MCF 10A (cell line): Measurements from ENCODE around the gene G6PD. TPM values are rescaled to one million over a fixed set of nuclear protein-coding genes. Genes with fewer than 3 reads are reported as not detected.
A peak's percentile ranks its signal among the peaks of the same experiment; 100 is the strongest.

Experiments used
- BruUV-seq: library from RNA; stranded (reverse); fragments of 400-500 nt; replicated peaks from 2 replicates; lab custom pipeline; 2021; lab: Mats Ljungman, UMichigan
- CTCF ChIA-PET: fragments of 300-600 bp; sonication (Branson Sonifier 250); formaldehyde crosslinking; extraction: SDS; loops from one replicate; lab custom pipeline; 2021; ENCODE audit warnings: antibody characterized with exemption, inconsistent platforms; lab: Yijun Ruan, JAX
- POLR2A ChIA-PET: fragments of 300-600, 350-650 bp; sonication (Branson Sonifier 250); formaldehyde crosslinking; extraction: SDS; loops from one replicate; lab custom pipeline; 2020; ENCODE audit warnings: antibody characterized with exemption, inconsistent platforms; lab: Yijun Ruan, JAX
- DNase-seq: peaks from one replicate; pipeline ENCODE4 v3.0.0-alpha.2; 2018; ENCODE audit not compliant: unreplicated experiment
- H3K27ac Mint-ChIP-seq: one replicate; pipeline ENCODE4 v1.8.0; 2022; ENCODE audit warnings: mild to moderate bottlenecking, low read depth, mixed read lengths; ENCODE audit not compliant: unreplicated experiment
- H3K27me3 Mint-ChIP-seq: one replicate; pipeline ENCODE4 v1.8.0; 2022; ENCODE audit warnings: mixed read lengths; ENCODE audit not compliant: insufficient read depth, unreplicated experiment
- H3K36me3 Mint-ChIP-seq: one replicate; pipeline ENCODE4 v1.8.0; 2022; ENCODE audit warnings: mild to moderate bottlenecking, moderate library complexity, mixed read lengths; ENCODE audit not compliant: insufficient read depth, unreplicated experiment
- H3K4me1 Mint-ChIP-seq: one replicate; pipeline ENCODE4 v1.8.0; 2022; ENCODE audit warnings: mixed read lengths; ENCODE audit not compliant: insufficient read depth, unreplicated experiment
- H3K4me3 Mint-ChIP-seq: one replicate; pipeline ENCODE4 v1.8.0; 2022; ENCODE audit warnings: mild to moderate bottlenecking, moderate library complexity, mixed read lengths; ENCODE audit not compliant: unreplicated experiment
- H3K9me3 Mint-ChIP-seq: one replicate; pipeline ENCODE4 v1.8.0; 2022; ENCODE audit warnings: mixed read lengths; ENCODE audit not compliant: unreplicated experiment
- intact Hi-C: fragments of 100-400 bp; cut with micrococcal nuclease; formaldehyde crosslinking; loops from 2 replicates; pipeline ENCODE4 v1.14.1; 2022
- total RNA-seq: library from RNA; stranded (reverse); gene quantifications from 2 replicates; pipeline ENCODE4 v1.2.3, GENCODE V29; 2022
- TF ChIP-seq, protein P1 (sequence below): fragments of 200-600 bp; IDR thresholded peaks from one replicate; pipeline ENCODE4 v1.8.0; 2022; ENCODE audit warnings: antibody characterized with exemption, mild to moderate bottlenecking; ENCODE audit not compliant: unreplicated experiment

Gene G6PD
- total RNA-seq, 1 experiment from 2014 or later = 49.5 TPM

DNA sequence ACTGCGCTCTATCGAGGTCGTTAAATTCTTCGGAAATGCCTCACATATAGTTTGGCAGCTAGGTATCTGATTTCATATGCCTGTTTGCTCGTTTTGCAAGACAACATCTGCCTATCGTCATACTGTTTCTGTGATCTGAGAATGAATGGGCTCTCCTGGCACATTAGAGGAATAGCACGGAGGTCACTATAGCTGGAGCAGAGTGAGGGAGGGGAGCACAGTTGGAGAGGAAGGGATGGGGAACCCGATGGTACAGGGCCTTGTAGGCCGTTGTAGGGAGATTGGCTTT is 1.3 kb upstream of the G6PD start:
- TF ChIP-seq, protein P1, sequence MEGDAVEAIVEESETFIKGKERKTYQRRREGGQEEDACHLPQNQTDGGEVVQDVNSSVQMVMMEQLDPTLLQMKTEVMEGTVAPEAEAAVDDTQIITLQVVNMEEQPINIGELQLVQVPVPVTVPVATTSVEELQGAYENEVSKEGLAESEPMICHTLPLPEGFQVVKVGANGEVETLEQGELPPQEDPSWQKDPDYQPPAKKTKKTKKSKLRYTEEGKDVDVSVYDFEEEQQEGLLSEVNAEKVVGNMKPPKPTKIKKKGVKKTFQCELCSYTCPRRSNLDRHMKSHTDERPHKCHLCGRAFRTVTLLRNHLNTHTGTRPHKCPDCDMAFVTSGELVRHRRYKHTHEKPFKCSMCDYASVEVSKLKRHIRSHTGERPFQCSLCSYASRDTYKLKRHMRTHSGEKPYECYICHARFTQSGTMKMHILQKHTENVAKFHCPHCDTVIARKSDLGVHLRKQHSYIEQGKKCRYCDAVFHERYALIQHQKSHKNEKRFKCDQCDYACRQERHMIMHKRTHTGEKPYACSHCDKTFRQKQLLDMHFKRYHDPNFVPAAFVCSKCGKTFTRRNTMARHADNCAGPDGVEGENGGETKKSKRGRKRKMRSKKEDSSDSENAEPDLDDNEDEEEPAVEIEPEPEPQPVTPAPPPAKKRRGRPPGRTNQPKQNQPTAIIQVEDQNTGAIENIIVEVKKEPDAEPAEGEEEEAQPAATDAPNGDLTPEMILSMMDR = no peak

DNA sequence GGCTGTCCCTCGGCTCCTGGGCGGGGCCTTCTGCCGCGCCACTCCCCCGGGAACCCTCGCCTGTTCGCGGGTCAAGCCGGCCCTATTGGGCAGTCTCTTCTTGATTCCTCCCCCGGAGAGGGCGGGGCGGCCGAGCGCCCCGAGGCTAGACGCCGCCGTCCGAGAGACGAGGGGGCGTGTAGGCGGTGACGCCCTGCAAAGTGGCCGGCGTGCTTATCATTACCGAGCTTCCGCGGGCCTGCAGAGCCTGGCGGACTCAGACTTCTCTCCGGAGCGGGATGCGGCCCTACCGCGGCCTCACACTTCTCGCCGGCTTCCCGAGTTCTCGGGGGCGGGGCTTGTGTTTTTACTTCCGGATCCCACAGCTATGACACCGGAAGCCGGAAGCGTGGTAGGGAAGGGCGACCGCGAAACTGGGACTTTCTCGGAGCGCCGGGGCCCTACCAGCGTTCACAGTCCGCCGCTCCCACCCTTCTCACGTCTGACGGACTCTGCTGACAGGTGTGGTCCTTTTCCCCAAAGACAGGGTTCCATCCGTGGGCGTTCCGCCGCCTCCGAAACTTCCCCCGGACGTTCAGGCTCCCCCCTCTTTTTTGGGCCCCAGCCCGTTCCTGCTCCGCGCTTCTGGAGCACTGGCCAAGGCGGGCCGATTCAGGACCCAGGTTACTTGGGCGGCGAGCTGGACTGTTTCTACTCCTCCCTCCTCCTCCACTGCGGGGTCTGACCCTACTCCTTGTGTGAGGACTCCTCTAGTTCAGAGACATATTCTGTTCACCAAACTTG is 790 bp upstream of the G6PD start, which contains the start of gene IKBKG:
Gene IKBKG, plus strand, starts transcription at position 376 of the 783 bp plus-strand sequence. CDS start 4,383 bp downstream, outside the sequence.
- Mint-ChIP-seq H3K4me1 (peaks cover 20% of the 10 kb centered on the region), H3K27ac (peak within 1 kb of the TSS; percentile 88), H3K4me3 (peak within 1 kb of the TSS; percentile 72), H3K27me3 (peaks cover 28% of the 10 kb centered on the region), H3K9me3 (no peaks in the 10 kb centered on the region), H3K36me3 (peaks cover 4% of the 10 kb centered on the region)
- POLR2A ChIA-PET = interaction anchor here (0.6 to 1.5 kb wide), 8 partner anchors 18 to 576 kb away, joined by 3 to 6 read pairs (median 4); partner anchors contain the start of genes HCFC1 and RPL10
- DNase-seq = peak; percentile 87
- intact Hi-C loops = no loop called here
- BruUV-seq = TSS peak; percentile 51
- CTCF ChIA-PET = interaction anchor here (0.6 to 1.1 kb wide), 2 partner anchors 174 to 816 kb away, joined by 3 to 6 read pairs; no protein-coding TSS in a partner anchor
- TF ChIP-seq, protein P1 = no peak

More for the DNA sequence above, 1.3 kb upstream of the G6PD start:
- ChIA-PET CTCF (interaction anchor here (0.6 to 1.1 kb wide), 3 partner anchors 174 to 1041 kb away, joined by 3 to 6 read pairs (median 3); no protein-coding TSS in a partner anchor), POLR2A (interaction anchor here (0.6 to 1.5 kb wide), 5 partner anchors 20 to 150 kb away, joined by 3 to 4 read pairs (median 3); partner anchors contain the start of gene RPL10)
- no TSS peak for BruUV-seq
- Mint-ChIP-seq H3K27ac (peak overlapping the region; percentile 88), H3K9me3 (no peaks in the 10 kb centered on the region), H3K27me3 (peaks cover 29% of the 10 kb centered on the region), H3K36me3 (peaks cover under 1% of the 10 kb centered on the region), H3K4me1 (peaks cover 14% of the 10 kb centered on the region), H3K4me3 (peak overlapping the region; percentile 72)
- no peak for DNase-seq
- intact Hi-C loops = no loop called here

DNA sequence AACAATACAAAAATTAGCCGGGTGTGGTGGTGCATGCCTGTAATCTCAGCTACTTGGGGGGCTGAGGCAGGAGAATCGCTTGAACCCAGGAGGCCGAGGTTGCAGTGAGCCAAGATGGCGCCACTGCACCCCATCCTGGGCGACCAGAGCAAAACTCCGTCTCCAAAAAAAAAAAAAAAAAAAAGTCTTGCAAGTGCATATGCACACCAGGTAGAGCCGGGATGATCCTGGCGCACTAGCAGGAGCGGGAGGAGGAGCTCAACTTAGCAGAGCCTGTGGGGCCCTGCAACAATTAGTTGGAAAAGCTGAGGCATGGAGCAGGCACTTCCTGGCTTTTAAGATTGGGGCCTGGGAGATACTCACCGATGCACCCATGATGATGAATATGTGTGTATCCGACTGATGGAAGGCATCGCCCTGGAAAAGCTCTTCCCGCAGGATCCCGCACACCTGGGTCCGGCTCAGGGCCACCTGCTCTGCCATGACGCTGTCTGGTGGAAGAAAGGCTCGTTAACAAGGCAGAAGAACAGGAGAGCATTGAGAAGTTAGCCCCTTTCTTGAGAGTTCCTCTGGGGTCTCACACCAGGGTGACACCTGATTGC is 872 bp downstream of the G6PD start:
- TF ChIP-seq, protein P1 = no peak
- DNase-seq = no peak
- H3K9me3 Mint-ChIP-seq = no peaks in the 10 kb centered on the region
- BruUV-seq = no TSS peak
- no peak overlapping the region for H3K27ac Mint-ChIP-seq
- peaks cover 33% of the 10 kb centered on the region for H3K4me1 Mint-ChIP-seq
- intact Hi-C loops = no loop called here
- peak overlapping the region; percentile 72 for H3K4me3 Mint-ChIP-seq
- peaks cover 4% of the 10 kb centered on the region for H3K36me3 Mint-ChIP-seq
- ChIA-PET POLR2A (interaction anchor here (0.6 kb wide), 1 partner anchor 148 kb away, joined by 3 read pairs; the partner anchor contains the start of gene RPL10), CTCF (interaction anchor here (0.5 to 1.1 kb wide), 4 partner anchors 8 to 1069 kb away, joined by 3 to 4 read pairs (median 4); no protein-coding TSS in a partner anchor)
- peaks cover 14% of the 10 kb centered on the region for H3K27me3 Mint-ChIP-seq
